T-helper 2 cell treated with Interferon-gamma antibody and Interleukin-4, amounts not matched to agents 5 μg/mL and 100 μg/mL, for 36 hours (primary cell): ENCODE measurements around the gene POLR3E.

Experiments
- DNase-seq: peaks from one replicate; pipeline ENCODE4 v3.0.0; 2021; ENCODE audit warnings: low spot score
- H3K27ac Mint-ChIP-seq: one replicate; pipeline ENCODE4 v1.8.0; 2021; ENCODE audit warnings: mild to moderate bottlenecking, mixed read lengths
- H3K27me3 Mint-ChIP-seq: one replicate; pipeline ENCODE4 v1.8.0; 2021; ENCODE audit warnings: low read depth, mixed read lengths
- H3K36me3 Mint-ChIP-seq: one replicate; pipeline ENCODE4 v1.8.0; 2021; ENCODE audit warnings: low read depth, mixed read lengths
- H3K4me1 Mint-ChIP-seq: one replicate; pipeline ENCODE4 v1.8.0; 2021; ENCODE audit warnings: low read depth, mixed read lengths
- H3K4me3 Mint-ChIP-seq: one replicate; pipeline ENCODE4 v1.8.0; 2022; ENCODE audit warnings: mild to moderate bottlenecking, moderate library complexity, mixed read lengths
- H3K9me3 Mint-ChIP-seq: one replicate; pipeline ENCODE4 v1.8.0; 2021; ENCODE audit warnings: mixed read lengths

Gene POLR3E, protein sequence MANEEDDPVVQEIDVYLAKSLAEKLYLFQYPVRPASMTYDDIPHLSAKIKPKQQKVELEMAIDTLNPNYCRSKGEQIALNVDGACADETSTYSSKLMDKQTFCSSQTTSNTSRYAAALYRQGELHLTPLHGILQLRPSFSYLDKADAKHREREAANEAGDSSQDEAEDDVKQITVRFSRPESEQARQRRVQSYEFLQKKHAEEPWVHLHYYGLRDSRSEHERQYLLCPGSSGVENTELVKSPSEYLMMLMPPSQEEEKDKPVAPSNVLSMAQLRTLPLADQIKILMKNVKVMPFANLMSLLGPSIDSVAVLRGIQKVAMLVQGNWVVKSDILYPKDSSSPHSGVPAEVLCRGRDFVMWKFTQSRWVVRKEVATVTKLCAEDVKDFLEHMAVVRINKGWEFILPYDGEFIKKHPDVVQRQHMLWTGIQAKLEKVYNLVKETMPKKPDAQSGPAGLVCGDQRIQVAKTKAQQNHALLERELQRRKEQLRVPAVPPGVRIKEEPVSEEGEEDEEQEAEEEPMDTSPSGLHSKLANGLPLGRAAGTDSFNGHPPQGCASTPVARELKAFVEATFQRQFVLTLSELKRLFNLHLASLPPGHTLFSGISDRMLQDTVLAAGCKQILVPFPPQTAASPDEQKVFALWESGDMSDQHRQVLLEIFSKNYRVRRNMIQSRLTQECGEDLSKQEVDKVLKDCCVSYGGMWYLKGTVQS

DNA sequence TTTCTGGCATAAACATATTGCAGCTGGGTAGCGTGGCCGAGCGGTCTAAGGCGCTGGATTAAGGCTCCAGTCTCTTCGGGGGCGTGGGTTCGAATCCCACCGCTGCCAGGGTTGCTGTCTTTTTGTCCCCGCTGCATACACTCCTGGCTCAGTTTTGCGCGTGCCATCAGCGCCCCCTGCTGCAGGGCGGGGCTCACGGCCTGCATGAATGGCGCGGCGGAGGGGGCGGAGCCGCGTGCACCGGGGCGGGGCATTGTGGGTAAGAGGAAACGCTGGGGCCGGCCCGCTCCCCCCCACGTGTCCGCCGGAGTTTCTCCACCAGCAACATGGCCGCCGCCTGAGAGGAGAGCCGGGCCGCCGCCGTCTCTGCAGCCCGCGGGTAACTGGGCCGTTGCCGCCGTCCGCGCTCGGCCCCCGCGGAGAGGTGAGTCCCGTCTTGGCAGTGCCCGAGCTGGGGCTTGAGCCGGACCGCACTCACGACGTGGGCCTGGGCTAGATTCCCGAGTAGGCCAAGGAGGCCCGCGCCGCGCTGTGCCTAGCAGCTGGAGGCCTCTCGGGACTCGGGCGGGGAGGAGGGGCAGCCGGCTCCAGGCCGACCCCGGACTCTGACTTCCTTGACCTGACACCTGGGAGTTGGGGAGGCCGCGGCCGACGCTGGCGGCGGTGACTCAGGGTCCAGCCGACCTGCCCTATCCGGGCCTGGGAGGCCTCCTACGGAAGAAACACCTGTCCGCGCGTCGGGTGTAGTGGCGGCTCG is at the start of gene POLR3E:
TSS of gene POLR3E (plus strand) at position 296 of the 757 bp plus-strand sequence. CDS start 5,560 bp downstream, outside the sequence.
- Mint-ChIP-seq H3K27ac (peak within 1 kb of the TSS; percentile 98), H3K4me1 (peaks cover 27% of the 10 kb centered on the region), H3K4me3 (peak within 1 kb of the TSS; percentile 95), H3K36me3 (peaks cover 24% of the 10 kb centered on the region), H3K9me3 (no peaks in the 10 kb centered on the region), H3K27me3 (peaks cover 4% of the 10 kb centered on the region)
- DNase-seq = peak; percentile 100

DNA sequence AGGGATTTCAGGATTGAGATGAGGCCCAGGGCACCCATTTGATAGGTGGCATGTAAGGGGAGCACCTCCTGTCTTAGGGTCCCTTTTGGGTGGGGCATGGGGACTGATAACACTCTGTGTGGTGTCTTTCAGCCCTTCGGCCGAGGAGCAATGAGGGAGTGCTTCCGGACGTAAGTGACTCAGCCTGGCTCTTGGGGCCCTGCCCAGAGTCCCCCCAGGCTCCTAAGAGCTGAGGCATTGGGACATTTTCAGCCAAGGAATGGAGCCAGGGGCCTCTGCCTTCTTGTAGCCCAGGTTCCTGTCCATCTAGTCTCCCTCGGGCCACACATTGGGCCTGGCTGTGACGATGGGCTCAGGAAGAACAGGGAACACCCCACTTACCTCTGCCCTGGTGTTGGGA is 46.7 kb upstream of the POLR3E start:
- Mint-ChIP-seq H3K9me3 (peaks cover 5% of the 10 kb centered on the region), H3K27ac (no peak overlapping the region), H3K4me1 (no peaks in the 10 kb centered on the region), H3K36me3 (peaks cover 61% of the 10 kb centered on the region), H3K4me3 (no peak overlapping the region), H3K27me3 (no peaks in the 10 kb centered on the region)
- no peak for DNase-seq

DNA sequence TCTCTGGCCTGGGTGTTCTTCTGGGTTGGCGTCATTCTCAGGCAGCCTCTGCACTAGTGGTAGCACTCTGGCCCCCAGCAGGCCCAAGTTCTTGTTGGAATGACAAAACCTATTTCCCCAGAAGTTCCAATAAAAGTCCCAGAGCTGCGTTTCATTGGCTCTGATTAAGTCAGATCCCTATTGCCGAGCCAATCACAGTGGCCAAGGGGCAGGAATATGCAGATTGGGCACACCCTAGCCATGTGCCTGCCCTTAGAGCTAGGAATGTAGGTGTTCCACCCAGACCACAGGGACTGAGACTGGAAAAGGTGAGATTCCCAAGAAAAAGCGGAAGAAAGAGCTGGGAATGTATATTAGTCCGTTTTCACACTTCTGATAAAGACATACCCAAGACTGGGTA is 44.9 kb upstream of the POLR3E start:
- Mint-ChIP-seq H3K36me3 (peaks cover 66% of the 10 kb centered on the region), H3K4me3 (no peak overlapping the region), H3K27me3 (no peaks in the 10 kb centered on the region), H3K9me3 (peaks cover 5% of the 10 kb centered on the region), H3K4me1 (no peaks in the 10 kb centered on the region), H3K27ac (no peak overlapping the region)
- DNase-seq = no peak

DNA sequence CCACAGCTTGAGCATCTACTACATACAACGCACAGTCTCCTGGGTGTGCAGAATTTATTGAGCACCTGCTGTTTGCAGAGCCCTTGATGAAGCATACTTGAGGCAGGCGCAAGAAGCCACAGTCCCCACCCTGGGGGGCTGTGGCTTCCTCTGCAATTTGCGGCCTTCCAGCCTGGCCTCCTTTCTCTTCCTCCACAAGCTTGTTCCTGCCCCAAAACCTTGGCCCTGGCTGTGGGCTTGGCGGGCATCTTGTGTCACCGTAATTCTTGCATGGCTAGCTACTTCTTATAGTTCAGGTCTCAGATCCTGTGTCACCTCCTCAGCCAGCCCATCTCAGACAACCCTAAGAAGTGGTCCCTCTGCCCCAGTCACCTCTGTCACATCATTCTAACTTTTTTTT is 43.9 kb upstream of the POLR3E start:
- H3K27me3 Mint-ChIP-seq = no peaks in the 10 kb centered on the region
- no peak overlapping the region for H3K4me3 Mint-ChIP-seq
- no peaks in the 10 kb centered on the region for H3K4me1 Mint-ChIP-seq
- peak overlapping the region; percentile 34 for H3K27ac Mint-ChIP-seq
- no peak for DNase-seq
- H3K36me3 Mint-ChIP-seq = peaks cover 70% of the 10 kb centered on the region
- H3K9me3 Mint-ChIP-seq = peaks cover 5% of the 10 kb centered on the region

DNA sequence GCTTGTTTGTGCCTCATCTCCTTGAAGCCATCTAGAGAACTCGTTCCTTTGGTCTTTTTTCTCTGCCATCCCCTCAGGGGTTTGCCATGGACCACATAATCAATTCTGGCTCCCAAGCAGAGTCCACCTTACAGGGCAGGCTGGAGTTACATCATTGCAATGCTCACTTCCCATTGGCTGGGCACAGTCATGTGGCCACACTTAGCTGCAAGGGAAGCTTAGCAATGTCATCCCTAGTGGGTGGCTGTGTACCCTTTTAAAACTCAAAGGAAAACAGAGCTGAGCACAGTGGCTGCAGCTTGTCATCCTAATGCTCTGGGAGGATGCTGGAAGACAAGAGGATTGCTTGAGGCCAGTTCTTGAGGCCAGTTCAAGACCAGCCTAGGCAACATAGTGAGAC is 41.9 kb upstream of the POLR3E start:
- Mint-ChIP-seq H3K27ac (no peak overlapping the region), H3K4me3 (no peak overlapping the region), H3K27me3 (no peaks in the 10 kb centered on the region), H3K9me3 (peaks cover 5% of the 10 kb centered on the region), H3K4me1 (no peaks in the 10 kb centered on the region), H3K36me3 (peaks cover 77% of the 10 kb centered on the region)
- no peak for DNase-seq

DNA sequence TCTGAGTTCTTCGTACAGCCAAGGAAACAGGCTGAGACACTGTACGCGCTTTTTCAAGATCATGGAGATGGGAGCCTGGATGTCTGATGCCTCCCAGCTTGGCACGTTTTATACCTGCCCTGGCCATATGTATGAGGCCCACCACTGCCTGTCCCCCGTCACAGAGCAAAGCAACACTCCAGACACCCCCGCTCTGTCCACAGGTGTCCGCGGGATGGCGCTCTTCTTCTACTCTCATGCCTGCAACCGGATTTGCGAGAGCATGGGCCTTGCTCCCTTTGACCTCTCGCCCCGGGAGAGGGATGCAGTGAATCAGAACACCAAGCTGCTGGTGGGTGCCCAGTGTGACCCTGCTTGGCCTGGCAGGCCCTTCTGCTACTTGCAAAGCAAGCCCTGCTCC is 39.8 kb upstream of the POLR3E start:
- Mint-ChIP-seq H3K4me3 (no peak overlapping the region), H3K27me3 (no peaks in the 10 kb centered on the region), H3K27ac (no peak overlapping the region), H3K9me3 (peaks cover 5% of the 10 kb centered on the region), H3K4me1 (peaks cover 5% of the 10 kb centered on the region), H3K36me3 (peaks cover 76% of the 10 kb centered on the region)
- DNase-seq = no peak

DNA sequence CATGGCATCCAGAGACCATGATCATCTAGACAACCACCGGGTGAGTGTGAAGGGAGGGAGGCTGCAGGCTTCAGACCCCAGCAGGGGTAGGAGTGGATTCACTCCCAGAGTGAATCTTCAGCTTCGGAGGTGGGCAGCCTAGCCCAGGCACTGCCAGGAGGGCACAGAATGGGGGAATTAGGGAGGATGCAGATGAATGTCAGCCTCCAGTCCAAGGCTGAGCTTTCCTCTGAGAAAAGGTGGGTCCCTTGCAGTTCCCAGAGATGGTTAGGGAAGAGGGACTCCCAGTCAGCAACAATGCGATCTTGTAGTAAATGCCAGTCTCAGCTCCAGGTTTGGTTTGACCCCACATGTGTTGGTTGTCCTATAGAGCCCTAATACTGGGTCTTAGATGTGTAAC is 36.7 kb upstream of the POLR3E start:
- Mint-ChIP-seq H3K4me1 (peaks cover 16% of the 10 kb centered on the region), H3K27me3 (no peaks in the 10 kb centered on the region), H3K36me3 (peaks cover 58% of the 10 kb centered on the region), H3K4me3 (no peak overlapping the region), H3K9me3 (peaks cover under 1% of the 10 kb centered on the region), H3K27ac (no peak overlapping the region)
- DNase-seq = no peak

DNA sequence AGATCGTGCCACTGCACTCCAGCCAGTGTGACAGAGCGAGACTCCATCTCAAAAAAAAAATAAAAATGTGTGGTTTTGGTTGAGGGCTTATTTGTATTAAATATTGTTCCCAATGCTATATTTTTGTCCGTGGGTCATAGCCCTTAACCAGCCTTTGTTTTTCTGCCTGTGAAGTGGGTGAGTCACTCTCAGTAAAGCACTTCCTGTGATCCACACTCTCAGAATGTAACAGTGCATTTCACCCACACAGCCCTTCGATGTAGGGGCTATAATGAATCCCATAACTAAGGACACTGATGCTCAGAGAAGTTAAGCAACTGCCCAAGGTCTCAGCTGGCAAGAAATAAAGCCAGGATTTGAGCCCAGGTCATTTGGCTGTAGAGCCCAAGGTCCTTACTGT is 34.7 kb upstream of the POLR3E start:
- Mint-ChIP-seq H3K27ac (peak overlapping the region; percentile 36), H3K36me3 (peaks cover 56% of the 10 kb centered on the region), H3K4me1 (peaks cover 16% of the 10 kb centered on the region), H3K4me3 (no peak overlapping the region), H3K9me3 (no peaks in the 10 kb centered on the region), H3K27me3 (no peaks in the 10 kb centered on the region)
- peak; percentile 12 for DNase-seq

DNA sequence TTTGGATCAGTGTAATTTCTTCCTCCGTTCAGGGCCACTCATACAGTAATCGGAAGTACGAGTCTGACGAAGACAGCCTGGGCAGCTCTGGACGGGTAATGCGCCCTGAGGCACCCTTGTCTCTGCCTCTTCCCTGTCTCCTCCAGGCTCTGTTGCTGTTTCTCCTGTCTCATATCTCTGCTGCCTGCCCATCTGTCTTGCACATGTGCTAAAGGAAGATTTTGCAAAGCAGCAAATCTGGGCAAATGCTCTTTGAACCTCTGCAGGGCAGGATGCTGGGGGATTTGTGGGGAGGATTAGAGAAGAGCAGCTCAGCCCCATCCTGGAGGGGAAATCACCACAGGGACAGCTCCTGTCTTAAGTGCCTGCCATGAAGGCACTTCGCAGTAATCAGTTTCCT is 32.4 kb upstream of the POLR3E start:
- Mint-ChIP-seq H3K4me3 (no peak overlapping the region), H3K4me1 (peaks cover 16% of the 10 kb centered on the region), H3K27ac (peak overlapping the region; percentile 69), H3K36me3 (peaks cover 44% of the 10 kb centered on the region), H3K27me3 (no peaks in the 10 kb centered on the region), H3K9me3 (no peaks in the 10 kb centered on the region)
- no peak for DNase-seq

DNA sequence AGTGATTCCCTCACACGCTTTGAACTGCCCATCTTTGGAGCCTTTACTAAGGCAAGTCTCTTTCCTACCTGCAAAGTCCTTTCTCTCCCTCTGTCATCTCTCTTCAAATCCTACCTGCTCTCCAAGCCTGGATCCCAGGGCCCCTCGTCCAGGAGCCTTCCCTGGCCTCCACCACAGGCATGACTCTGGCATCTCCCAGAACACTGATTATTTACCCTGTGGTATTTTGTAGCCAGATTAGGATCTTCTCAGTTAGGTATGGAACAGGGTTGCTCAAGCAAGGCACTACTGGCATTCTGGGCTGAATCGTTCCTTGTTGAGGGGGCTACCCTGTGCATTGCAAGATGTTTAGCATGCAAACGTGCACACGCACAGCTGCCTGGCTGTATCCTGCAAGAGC is 31.9 kb upstream of the POLR3E start:
- no peak for DNase-seq
- H3K4me3 Mint-ChIP-seq = no peak overlapping the region
- peaks cover 40% of the 10 kb centered on the region for H3K36me3 Mint-ChIP-seq
- H3K9me3 Mint-ChIP-seq = no peaks in the 10 kb centered on the region
- H3K27ac Mint-ChIP-seq = peak overlapping the region; percentile 69
- H3K4me1 Mint-ChIP-seq = peaks cover 17% of the 10 kb centered on the region
- no peaks in the 10 kb centered on the region for H3K27me3 Mint-ChIP-seq

DNA sequence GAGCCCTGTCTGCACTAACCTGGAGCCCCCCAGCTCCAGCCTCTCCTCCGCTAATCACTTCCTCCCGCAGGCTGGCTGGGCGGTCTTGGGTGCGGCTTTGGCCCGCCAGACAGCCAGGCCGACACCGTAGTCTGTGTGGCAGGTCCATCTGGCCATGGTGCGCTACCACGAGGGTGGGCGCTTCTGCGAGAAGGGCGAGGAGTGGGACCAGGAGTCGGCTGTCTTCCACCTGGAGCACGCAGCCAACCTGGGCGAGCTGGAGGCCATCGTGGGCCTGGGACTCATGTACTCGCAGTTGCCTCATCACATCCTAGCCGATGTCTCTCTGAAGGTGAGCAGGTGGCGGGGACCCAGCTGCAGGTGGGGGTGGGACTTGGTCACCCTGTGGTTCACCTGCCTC is 30.7 kb upstream of the POLR3E start:
- Mint-ChIP-seq H3K27me3 (no peaks in the 10 kb centered on the region), H3K36me3 (peaks cover 36% of the 10 kb centered on the region), H3K4me3 (no peak overlapping the region), H3K4me1 (peaks cover 16% of the 10 kb centered on the region), H3K9me3 (no peaks in the 10 kb centered on the region), H3K27ac (no peak overlapping the region)
- DNase-seq = no peak

DNA sequence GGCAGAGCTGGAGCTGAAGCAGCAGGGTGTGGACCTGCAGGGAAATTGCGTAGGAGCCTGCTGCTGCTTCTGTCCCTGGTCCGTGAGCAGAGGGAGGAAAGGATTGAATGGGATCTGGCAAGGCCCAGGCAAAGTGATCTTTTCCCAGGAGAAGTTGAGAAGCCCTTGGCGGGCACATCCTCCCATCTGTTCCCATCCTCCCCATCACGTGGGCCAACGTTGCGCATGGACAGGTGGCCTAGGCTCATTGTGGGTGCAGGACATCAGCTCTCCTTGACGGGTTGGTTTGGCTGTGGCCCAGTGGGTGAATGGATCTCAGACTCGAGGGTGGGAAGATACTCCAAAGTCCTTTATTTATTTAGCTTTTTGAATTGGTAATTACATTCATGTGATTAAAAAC is 29.4 kb upstream of the POLR3E start:
- Mint-ChIP-seq H3K4me3 (no peak overlapping the region), H3K36me3 (peaks cover 40% of the 10 kb centered on the region), H3K4me1 (peaks cover 12% of the 10 kb centered on the region), H3K27me3 (no peaks in the 10 kb centered on the region), H3K27ac (no peak overlapping the region), H3K9me3 (no peaks in the 10 kb centered on the region)
- DNase-seq = no peak

DNA sequence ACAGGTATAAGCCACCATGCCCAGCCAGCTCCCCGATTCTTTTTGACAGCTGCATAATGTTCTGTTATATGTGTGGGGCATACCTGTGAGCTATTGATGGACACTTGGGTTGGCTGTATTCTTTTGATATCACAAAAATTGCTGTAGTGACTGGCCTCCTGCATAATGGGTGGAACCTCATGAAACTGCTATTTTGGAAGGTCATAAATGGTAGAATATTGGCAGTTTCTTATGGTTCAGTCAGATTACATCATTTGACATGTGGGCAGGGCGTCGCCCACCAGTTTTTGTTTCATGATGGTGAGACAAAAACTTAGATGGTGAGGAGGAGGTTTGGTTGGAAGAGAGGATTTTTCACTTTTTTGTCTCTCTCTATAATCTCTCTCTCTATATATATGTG is 26.7 kb upstream of the POLR3E start:
- Mint-ChIP-seq H3K36me3 (peaks cover 46% of the 10 kb centered on the region), H3K27ac (peak overlapping the region; percentile 73), H3K9me3 (no peaks in the 10 kb centered on the region), H3K27me3 (no peaks in the 10 kb centered on the region), H3K4me3 (no peak overlapping the region), H3K4me1 (peaks cover 4% of the 10 kb centered on the region)
- DNase-seq = no peak
